DMS114 treated with DMSO at 0.1 percent for 48 hours (cell line): ENCODE measurements around the gene MRPS33.
"Not testable (repeated sequence)": the region's sequence is repeated elsewhere in the genome, so short reads cannot be mapped to it uniquely, and the experiment has no call there.

Experiments
- DNase-seq: peaks from one replicate; lab custom pipeline; 2025; ENCODE audit not compliant: unreplicated experiment; lab: John Stamatoyannopoulos, UW

Gene MRPS33

GRCh38 chr7:141014524-141015395 lies at the start of gene MRPS33:
Gene MRPS33, minus strand, starts transcription at chr7:141014952. Its CDS starts 4,319 bp downstream, at chr7:141010633.
- DNase-seq, result peak; percentile 94

GRCh38 chr7:141057788-141058187 lies 43.0 kb upstream of the MRPS33 start:
- no peak for DNase-seq

GRCh38 chr7:141055146-141055545 lies 40.4 kb upstream of the MRPS33 start:
- DNase-seq, result no peak

GRCh38 chr7:141053626-141054025 lies 38.9 kb upstream of the MRPS33 start:
- DNase-seq, result no peak

GRCh38 chr7:141045842-141046620 lies 31.3 kb upstream of the MRPS33 start:
- DNase-seq, result no peak

- DNase-seq, result no peak
Measured at GRCh38 chr7:141045126-141045841, 30.5 kb upstream of the MRPS33 start.

- DNase-seq, result no peak
Measured at GRCh38 chr7:141043616-141044015, 28.9 kb upstream of the MRPS33 start.

GRCh38 chr7:141042222-141043193 lies 27.8 kb upstream of the MRPS33 start:
- no peak for DNase-seq

- DNase-seq, result no peak
Measured at GRCh38 chr7:141039376-141039775, 24.6 kb upstream of the MRPS33 start.

GRCh38 chr7:141038100-141038499 lies 23.3 kb upstream of the MRPS33 start:
- DNase-seq, result not testable (repeated sequence)

GRCh38 chr7:141032539-141033323 lies 18.0 kb upstream of the MRPS33 start:
- DNase-seq, result not testable (repeated sequence)

GRCh38 chr7:141028767-141029166 lies 14.0 kb upstream of the MRPS33 start:
- no peak for DNase-seq

GRCh38 chr7:141027043-141027442 lies 12.3 kb upstream of the MRPS33 start:
- no peak for DNase-seq

- no peak for DNase-seq
Measured at GRCh38 chr7:141024668-141025067, 9.9 kb upstream of the MRPS33 start.

GRCh38 chr7:141023295-141023694 lies 8.5 kb upstream of the MRPS33 start:
- DNase-seq, result no peak

GRCh38 chr7:141017555-141017954 lies 2.8 kb upstream of the MRPS33 start:
- no peak for DNase-seq

GRCh38 chr7:141016349-141016748 lies 1.6 kb upstream of the MRPS33 start:
- no peak for DNase-seq

- DNase-seq, result no peak
Measured at GRCh38 chr7:141014125-141014523, 628 bp downstream of the MRPS33 start.

GRCh38 chr7:141013345-141013715 lies 1.4 kb downstream of the MRPS33 start:
- DNase-seq, result no peak
